B cell (primary cell): ENCODE results near the gene PLA2G4D.

Experiments
- CTCF ChIP-seq: fragments of 200-600 bp; IDR thresholded peaks from one replicate; pipeline ENCODE4 v1.8.0; 2022; ENCODE audit warnings: antibody characterized with exemption, mild to moderate bottlenecking
- EZH2 ChIP-seq: IDR thresholded peaks from 2 replicates; pipeline ENCODE4 v1.6.1; 2012; ENCODE audit warnings: borderline replicate concordance, low read depth, mild to moderate bottlenecking, moderate library complexity, low read length; ENCODE audit not compliant: insufficient read depth, poor library complexity, severe bottlenecking

GRCh38 chr15:42053010-42053409 lies 41.4 kb downstream of the PLA2G4D start:
- TF ChIP-seq CTCF = no peak
- TF ChIP-seq EZH2 = no peak
